SKM-1 (cell line): ENCODE data around the gene SLAMF9.
"Not testable (repeated sequence)": the region's sequence is repeated elsewhere in the genome, so short reads cannot be mapped to it uniquely, and the experiment has no call there.

Experiments
- DNase-seq: peaks from one replicate; lab custom pipeline; 2025; ENCODE audit not compliant: unreplicated experiment; lab: John Stamatoyannopoulos, UW

Gene SLAMF9

GRCh38 chr1:159922511-159923202 is 31.4 kb downstream of the SLAMF9 start:
- DNase-seq = no peak

DNA sequence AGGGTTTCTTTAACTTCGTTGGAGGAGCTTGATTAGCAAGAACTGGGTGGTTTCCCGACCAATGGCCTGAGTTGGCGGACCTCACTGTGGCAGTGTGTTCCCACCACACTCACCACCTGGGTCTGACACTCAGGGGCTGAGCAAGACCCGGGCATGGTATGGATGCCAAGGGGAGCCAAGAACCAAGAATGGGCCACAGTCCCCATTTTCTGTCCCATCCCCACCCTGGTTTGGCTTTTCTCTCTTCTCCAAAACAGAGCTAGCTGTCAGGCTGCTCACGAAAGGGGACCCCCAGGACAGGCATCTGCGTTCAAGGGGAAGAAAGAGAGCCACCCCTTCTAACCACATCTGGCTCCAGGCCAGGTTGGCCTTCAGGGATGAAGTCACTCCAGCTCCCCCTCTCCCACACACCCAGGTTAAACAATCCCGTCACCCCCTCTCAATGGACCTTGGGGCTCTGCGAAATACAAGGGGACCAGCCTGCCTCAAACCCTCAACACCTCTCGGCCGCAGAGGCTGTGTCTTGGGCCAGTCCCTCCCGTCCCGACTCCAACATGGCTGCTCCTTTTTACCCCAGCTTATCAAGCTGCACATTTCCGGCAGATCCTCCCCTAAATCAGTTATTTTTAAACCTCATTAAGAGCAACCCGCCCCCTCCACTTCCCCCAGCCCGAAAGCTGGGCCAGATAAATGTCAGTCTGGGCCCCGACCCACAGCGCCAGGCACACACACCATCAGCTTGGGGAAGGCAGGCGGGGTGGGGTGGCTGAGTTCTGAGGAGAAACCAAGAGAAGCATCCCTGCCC is 32.1 kb downstream of the SLAMF9 start:
- DNase-seq = no peak

- DNase-seq = no peak
Observed at GRCh38 chr1:159921251-159921650, 32.8 kb downstream of the SLAMF9 start.

GRCh38 chr1:159920651-159921050 is 33.4 kb downstream of the SLAMF9 start:
- no peak for DNase-seq

GRCh38 chr1:159920202-159920601 is 33.8 kb downstream of the SLAMF9 start:
- DNase-seq = no peak

DNA sequence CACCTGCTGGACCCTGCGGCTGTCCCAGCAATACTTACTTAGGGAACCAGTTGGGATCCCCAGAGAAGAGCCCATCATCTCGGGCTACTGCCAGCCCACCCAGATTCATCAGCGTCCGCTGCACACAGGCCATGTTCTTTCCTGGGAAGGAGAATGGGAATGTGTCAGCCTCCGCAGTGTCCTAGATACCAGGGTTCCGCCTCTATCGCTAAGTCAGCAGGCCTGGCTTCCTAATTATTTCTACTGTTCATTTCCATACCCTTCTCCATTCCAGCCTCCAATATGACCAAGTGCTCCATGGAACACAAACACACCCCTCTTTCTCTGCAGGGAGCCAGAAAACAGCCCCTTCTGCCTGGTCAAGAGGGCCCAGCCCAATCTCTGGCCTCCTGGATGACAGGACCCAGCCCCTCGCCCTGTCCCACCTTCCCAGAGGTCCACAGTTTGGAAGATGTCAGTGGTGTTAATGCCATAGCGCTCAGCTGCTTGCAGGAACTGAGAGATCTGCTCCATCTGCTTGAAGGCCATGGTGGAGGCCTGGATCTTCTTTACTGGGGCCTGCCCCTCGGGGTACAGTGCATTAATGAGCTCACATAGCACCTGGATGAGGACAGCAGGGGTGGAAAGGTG is 34.7 kb downstream of the SLAMF9 start:
- DNase-seq = no peak

DNA sequence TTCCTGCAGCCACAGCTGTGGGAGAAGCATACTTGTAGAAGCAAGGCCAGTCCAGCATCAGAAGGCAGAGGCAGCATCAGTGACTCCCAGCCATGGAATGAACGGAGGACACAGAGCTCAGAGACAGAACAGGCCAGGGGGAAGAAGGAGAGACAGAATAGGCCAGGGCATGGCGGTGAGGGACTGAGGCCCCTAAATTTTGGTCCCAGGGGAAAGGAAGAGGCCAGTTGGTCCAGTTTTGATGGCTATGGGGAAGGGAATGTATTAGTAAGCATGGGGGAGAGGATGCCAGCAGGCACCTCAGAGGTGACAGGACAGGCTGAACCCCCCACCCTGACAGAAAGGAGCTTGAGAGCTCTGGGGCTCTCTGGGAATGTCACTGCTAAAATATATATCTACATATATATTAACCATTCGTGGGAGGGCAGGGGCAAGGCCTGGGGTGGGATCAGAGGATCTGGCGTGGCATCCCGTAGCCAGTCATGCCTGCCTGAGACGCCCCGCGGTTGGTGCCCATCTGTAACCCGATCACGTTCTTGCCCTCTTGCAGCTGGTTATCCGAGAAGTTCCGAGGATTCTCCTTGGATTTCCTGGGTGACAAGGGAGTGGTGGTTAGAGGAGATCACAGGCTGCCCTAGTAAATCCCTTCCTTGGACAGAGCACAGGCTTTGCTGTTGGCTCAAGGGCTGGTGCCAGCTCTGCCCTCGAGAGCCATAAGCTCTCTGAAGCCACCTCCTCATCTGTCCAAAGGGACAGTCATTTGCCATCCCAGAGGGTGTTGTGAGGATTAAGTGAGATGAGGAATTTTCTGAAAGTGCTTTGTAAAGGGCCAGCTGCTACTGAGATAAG is 35.5 kb downstream of the SLAMF9 start:
- no peak for DNase-seq

DNA sequence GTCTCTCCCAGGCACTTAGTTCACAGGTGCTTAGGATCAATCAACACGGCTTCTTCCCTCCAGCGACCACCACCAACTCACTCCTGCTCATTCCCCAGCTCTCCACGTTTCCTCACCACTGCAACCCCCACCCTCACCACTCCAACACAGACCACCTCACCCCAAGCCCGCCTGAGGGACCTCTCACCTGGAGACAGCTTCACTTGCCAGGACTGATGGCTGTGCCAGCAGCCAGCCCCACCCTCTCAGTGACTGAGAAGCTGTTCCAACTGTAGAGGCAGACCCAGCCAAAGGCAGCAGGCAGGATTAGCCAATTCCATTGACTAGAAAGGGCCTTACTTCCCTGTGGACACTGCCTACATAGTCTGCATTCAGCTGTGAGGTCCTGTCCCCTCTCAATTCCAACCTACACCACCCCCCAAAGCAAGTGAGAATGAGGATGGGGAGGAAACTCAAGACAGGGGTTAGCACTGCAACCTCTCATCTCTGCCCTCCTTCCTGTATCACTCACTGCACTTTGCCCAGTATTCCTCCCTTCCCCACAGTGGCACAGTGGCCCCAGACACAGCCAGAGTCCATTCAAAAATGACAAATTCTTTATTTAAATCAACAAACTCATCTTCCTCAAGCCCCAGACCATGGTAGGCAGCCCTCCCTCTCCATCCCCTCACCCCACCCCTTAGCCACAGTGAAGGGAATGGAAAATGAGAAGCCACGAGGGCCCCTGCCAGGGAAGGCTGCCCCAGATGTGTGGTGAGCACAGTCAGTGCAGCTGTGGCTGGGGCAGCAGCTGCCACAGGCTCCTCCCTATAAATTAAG is 36.3 kb downstream of the SLAMF9 start:
- no peak for DNase-seq

GRCh38 chr1:159916242-159917051 is 37.6 kb downstream of the SLAMF9 start:
- no peak for DNase-seq

GRCh38 chr1:159915571-159916241 is 38.3 kb downstream of the SLAMF9 start:
- DNase-seq = no peak

DNA sequence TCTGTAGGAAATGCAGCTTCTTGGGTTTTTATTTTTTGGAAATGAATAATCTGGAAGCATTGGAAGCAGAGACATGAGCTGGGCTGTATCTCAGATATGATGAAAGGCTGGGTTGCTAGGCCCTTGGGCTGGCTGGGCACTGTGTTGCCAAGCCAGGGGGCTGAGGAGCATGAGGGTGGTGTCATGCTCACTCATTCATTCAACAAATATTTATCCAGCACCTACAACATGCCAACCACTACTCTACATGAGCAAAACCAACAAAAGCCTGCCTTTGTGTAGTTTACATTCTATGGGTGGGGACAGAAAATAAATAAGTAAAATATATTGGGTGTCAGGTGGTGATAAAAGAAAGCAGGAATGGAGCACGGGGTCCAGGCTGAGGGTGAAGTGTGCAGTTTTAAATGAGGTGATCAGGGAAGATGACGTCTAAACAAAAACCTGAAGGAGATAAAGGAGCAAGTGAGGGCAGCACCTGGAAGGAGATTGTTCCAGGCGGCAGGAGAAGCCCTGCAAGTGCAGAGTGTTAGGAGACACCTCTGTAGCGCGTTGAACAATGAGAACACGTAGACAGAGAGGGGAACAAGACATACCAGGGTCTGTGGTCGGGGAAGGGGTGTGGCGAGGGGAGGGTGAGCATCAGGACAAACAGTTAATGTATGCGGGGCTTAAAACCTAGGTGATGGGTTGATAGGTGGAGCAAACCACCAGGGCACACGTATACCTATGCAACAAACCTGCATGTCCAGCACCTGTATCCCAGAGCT is 39.6 kb downstream of the SLAMF9 start:
- no peak for DNase-seq

- no peak for DNase-seq
Observed at GRCh38 chr1:159913451-159914192, 40.4 kb downstream of the SLAMF9 start.

- peak; percentile 74 for DNase-seq
Observed at GRCh38 chr1:159911326-159912070, 42.5 kb downstream of the SLAMF9 start.

- DNase-seq = no peak
Observed at GRCh38 chr1:159908031-159908940, 45.8 kb downstream of the SLAMF9 start.

DNA sequence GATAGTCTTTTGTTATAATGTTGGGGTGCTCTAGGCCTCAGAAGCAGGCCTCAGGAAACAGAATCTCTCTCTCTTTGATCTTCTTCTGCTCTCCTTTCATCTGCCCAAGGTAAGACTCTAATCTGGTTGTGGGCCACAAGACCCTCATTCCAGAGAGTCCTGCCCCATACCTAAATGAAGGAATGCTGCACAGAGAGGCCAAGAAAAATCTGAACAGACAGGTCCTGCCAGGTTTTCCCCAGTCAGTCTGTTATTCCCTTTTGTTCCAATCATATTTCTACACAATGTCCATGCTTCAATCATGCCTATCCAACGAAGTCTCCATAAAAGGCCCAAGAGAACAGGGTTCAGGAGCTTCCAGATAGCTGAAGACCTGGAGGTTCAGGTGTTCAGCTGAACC is 47.1 kb downstream of the SLAMF9 start:
- no peak for DNase-seq

- not testable (repeated sequence) for DNase-seq
Observed at GRCh38 chr1:159904036-159904435, 50.0 kb downstream of the SLAMF9 start.
